HepG2 (cell line): ENCODE measurements around the gene CAMK1. TPM values are rescaled to one million over a fixed set of nuclear protein-coding genes. Genes with fewer than 3 reads are reported as not detected.

Experiments used
- ADNP ChIP-seq: sonication (generic); formaldehyde crosslinking; IDR thresholded peaks from 2 replicates; pipeline ENCODE4 v1.4.0; 2020; ENCODE audit warnings: missing genetic modification reagents
- FOSL2 ChIP-seq: sonication (generic); formaldehyde crosslinking; IDR thresholded peaks from 2 replicates; pipeline ENCODE4 v1.4.0; 2020; ENCODE audit warnings: missing genetic modification reagents
- FOXA1 ChIP-seq, 2 experiments: fragments of 450-650 bp in 1 of 2; sonication (generic) in 1 of 2; formaldehyde crosslinking in 1 of 2; IDR thresholded peaks; 2 replicates each; pipeline versions ENCODE4 v1.4.0 to v1.6.1; 2016 to 2020; ENCODE audit warnings: missing genetic modification reagents in 1 of 2
- GFI1 ChIP-seq: sonication (generic); formaldehyde crosslinking; IDR thresholded peaks from 2 replicates; pipeline ENCODE4 v1.5.0; 2020; ENCODE audit warnings: missing genetic modification reagents, mild to moderate bottlenecking, borderline replicate concordance
- HDAC2 ChIP-seq: sonication (generic); formaldehyde crosslinking; IDR thresholded peaks from 2 replicates; pipeline ENCODE4 v1.4.0; 2020; ENCODE audit warnings: missing genetic modification reagents
- HNF4A ChIP-seq: sonication (generic); formaldehyde crosslinking; IDR thresholded peaks from 2 replicates; pipeline ENCODE4 v1.4.0; 2020; ENCODE audit warnings: missing genetic modification reagents
- HNF4G ChIP-seq, 2 experiments: sonication (generic) in 1 of 2; formaldehyde crosslinking in 1 of 2; IDR thresholded peaks; 2 replicates each; pipeline versions ENCODE4 v1.4.0 to v1.6.1; 2011 to 2020; ENCODE audit warnings: borderline replicate concordance in 2 of 2, low read depth in 2 of 2, mild to moderate bottlenecking in 2 of 2, low read length in 1 of 2, missing genetic modification reagents in 1 of 2, moderate library complexity in 1 of 2
- MEIS2 ChIP-seq: sonication (generic); formaldehyde crosslinking; IDR thresholded peaks from 2 replicates; pipeline ENCODE4 v1.9.0; 2021; ENCODE audit warnings: mild to moderate bottlenecking, missing genetic modification reagents
- MYPOP ChIP-seq: sonication (generic); formaldehyde crosslinking; IDR thresholded peaks from 2 replicates; pipeline ENCODE4 v1.8.1; 2023; ENCODE audit warnings: mild to moderate bottlenecking, moderate library complexity, missing genetic modification reagents
- NCOA2 ChIP-seq: sonication (generic); formaldehyde crosslinking; IDR thresholded peaks from 2 replicates; pipeline ENCODE4 v1.8.0; 2022; ENCODE audit warnings: inconsistent platforms
- PATZ1 ChIP-seq: sonication (generic); formaldehyde crosslinking; IDR thresholded peaks from 2 replicates; pipeline ENCODE4 v1.4.0; 2020; ENCODE audit warnings: missing genetic modification reagents
- POLR2AphosphoS5 ChIP-seq: IDR thresholded peaks from 2 replicates; pipeline ENCODE4 v1.6.1; 2012; ENCODE audit warnings: low read depth, low read length
- ZNF12 ChIP-seq: sonication (generic); formaldehyde crosslinking; IDR thresholded peaks from 2 replicates; pipeline ENCODE4 v1.5.0; 2020; ENCODE audit warnings: missing genetic modification reagents
- ZNF317 ChIP-seq: sonication (generic); formaldehyde crosslinking; IDR thresholded peaks from 2 replicates; pipeline ENCODE4 v1.5.0; 2020; ENCODE audit warnings: mild to moderate bottlenecking, missing genetic modification reagents
- ZNF644 ChIP-seq: IDR thresholded peaks from 2 replicates; pipeline ENCODE4 v1.6.1; 2016; ENCODE audit warnings: low read depth
- polyA plus RNA-seq, 8 experiments: library from polyadenylated mRNA; depleted of rRNA in 3 of 8; stranded (reverse) in 7 of 8; unstranded in 1 of 8; fragments of >200 nt; fragmentation: Illumina TruSeq in 4 of 8; extraction: Trizol in 4 of 8; gene quantifications; 2 replicates each; pipeline versions ENCODE4 v1.2.1 to v1.2.3, GENCODE V29; 2011 to 2016; ENCODE audit warnings: low read depth in 4 of 8, missing spikeins in 1 of 8, mixed read lengths in 1 of 8; ENCODE audit not compliant: insufficient read depth in 1 of 8
- total RNA-seq, 5 experiments: library from RNA; depleted of rRNA; stranded (reverse); fragments of >200 nt; fragmentation: Illumina TruSeq; extraction: Trizol; gene quantifications; 2 replicates each; pipeline ENCODE4 v1.2.3, GENCODE V29; 2016; ENCODE audit warnings: low read depth in 1 of 5
- TF ChIP-seq, protein P1 (sequence below): IDR thresholded peaks from 2 replicates; pipeline ENCODE4 v1.6.1; 2012; ENCODE audit warnings: inconsistent platforms
- TF ChIP-seq, protein P2 (sequence below): sonication (generic); formaldehyde crosslinking; IDR thresholded peaks from 2 replicates; pipeline ENCODE4 v1.5.1; 2020; ENCODE audit warnings: mild to moderate bottlenecking, moderate library complexity, missing genetic modification reagents
- TF ChIP-seq, protein P3 (sequence below): sonication (generic); formaldehyde crosslinking; IDR thresholded peaks from 2 replicates; pipeline ENCODE4 v1.4.0; 2020; ENCODE audit warnings: missing genetic modification reagents

CAMK1 gene
- total and polyA plus RNA-seq, 2 of the 13 experiments (the other 11 are each of a cell fraction or from before 2014, with no cell fraction given) = 26.4 to 53.3 TPM

- TF ChIP-seq MYPOP (CRISPR knock-in tag) (no peak), FOXA1 (IDR thresholded peaks at IDR 0.05) (no peak), FOXA1 (CRISPR knock-in tag; IDR thresholded peaks at IDR 0.05) (no peak), ZNF317 (CRISPR knock-in tag) (no peak), HNF4G (IDR thresholded peaks at IDR 0.05; ENCODE audit: borderline replicate concordance, low read depth, low read length) (peak; percentile 42; the same call in 1 of the 2 replicates), HNF4G (CRISPR knock-in tag; IDR thresholded peaks at IDR 0.05; ENCODE audit: borderline replicate concordance, low read depth) (0 out of 2 replicates have a peak, but pooled peaks have one; percentile 11), PATZ1 (CRISPR knock-in tag) (peak; percentile 48; the same call in 1 of the 2 replicates), POLR2AphosphoS5 (peak; percentile 21; the same call in 1 of the 2 replicates), MEIS2 (no peak), ZNF12 (CRISPR knock-in tag) (no peak), NCOA2 (peak; percentile 22; the same call in 1 of the 2 replicates), FOSL2 (CRISPR knock-in tag) (peak; percentile 9; the same call in 1 of the 2 replicates), ZNF644 (CRISPR knock-in tag) (peak; percentile 67; the same call in 1 of the 2 replicates), GFI1 (CRISPR knock-in tag) (0 out of 2 replicates have a peak, but pooled peaks have one; percentile 27), ADNP (0 out of 2 replicates have a peak, but pooled peaks have one; percentile 54), HNF4A (peak; percentile 75), HDAC2 (peak; percentile 35; the same call in 1 of the 2 replicates)
- TF ChIP-seq, protein P1, sequence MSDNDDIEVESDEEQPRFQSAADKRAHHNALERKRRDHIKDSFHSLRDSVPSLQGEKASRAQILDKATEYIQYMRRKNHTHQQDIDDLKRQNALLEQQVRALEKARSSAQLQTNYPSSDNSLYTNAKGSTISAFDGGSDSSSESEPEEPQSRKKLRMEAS = peak; percentile 25; the same call in 1 of the 2 replicates
- TF ChIP-seq, protein P2, sequence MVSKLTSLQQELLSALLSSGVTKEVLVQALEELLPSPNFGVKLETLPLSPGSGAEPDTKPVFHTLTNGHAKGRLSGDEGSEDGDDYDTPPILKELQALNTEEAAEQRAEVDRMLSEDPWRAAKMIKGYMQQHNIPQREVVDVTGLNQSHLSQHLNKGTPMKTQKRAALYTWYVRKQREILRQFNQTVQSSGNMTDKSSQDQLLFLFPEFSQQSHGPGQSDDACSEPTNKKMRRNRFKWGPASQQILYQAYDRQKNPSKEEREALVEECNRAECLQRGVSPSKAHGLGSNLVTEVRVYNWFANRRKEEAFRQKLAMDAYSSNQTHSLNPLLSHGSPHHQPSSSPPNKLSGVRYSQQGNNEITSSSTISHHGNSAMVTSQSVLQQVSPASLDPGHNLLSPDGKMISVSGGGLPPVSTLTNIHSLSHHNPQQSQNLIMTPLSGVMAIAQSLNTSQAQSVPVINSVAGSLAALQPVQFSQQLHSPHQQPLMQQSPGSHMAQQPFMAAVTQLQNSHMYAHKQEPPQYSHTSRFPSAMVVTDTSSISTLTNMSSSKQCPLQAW = 0 out of 2 replicates have a peak, but pooled peaks have one; percentile 12
- TF ChIP-seq, protein P3, sequence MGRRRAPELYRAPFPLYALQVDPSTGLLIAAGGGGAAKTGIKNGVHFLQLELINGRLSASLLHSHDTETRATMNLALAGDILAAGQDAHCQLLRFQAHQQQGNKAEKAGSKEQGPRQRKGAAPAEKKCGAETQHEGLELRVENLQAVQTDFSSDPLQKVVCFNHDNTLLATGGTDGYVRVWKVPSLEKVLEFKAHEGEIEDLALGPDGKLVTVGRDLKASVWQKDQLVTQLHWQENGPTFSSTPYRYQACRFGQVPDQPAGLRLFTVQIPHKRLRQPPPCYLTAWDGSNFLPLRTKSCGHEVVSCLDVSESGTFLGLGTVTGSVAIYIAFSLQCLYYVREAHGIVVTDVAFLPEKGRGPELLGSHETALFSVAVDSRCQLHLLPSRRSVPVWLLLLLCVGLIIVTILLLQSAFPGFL (CRISPR knock-in tag) = no peak
These were observed 1.5 kb downstream of the CAMK1 start (continued) for GRCh38 chr3:9768141-9768775.
